IMR-90 (cell line): Measurements from ENCODE around the gene MRPL9. TPM values are rescaled to one million over a fixed set of nuclear protein-coding genes. Genes with fewer than 3 reads are reported as not detected.

ENCODE experiments used
- ATAC-seq: fragments of 200-7000 bp; cut with Tn5 transposase; 2 replicates; pipeline ENCODE4 v1.9.1; 2020; ENCODE audit warnings: low read depth, mild to moderate bottlenecking, moderate library complexity
- BruUV-seq: library from RNA; stranded (reverse); fragments of 400-500 nt; replicated peaks from 2 replicates; lab custom pipeline; 2021; lab: Mats Ljungman, UMichigan
- CTCF ChIA-PET: fragments of 300-600 bp; formaldehyde crosslinking; extraction: SDS; loops from one replicate; lab custom pipeline; 2021; ENCODE audit warnings: antibody characterized with exemption; lab: Yijun Ruan, JAX
- POLR2A ChIA-PET: fragments of 300-600 bp; sonication (Branson Sonifier 250); formaldehyde crosslinking; loops from one replicate; lab custom pipeline; 2022; ENCODE audit warnings: antibody characterized with exemption; ENCODE audit not compliant: unreplicated experiment; lab: Charles Lee
- DNase-seq: peaks from one replicate; pipeline ENCODE4 v3.0.0; 2013
- H2AFZ ChIP-seq: replicated peaks from 2 replicates; pipeline ENCODE3; 2013; ENCODE audit warnings: low read length, mild to moderate bottlenecking; ENCODE audit not compliant: poor library complexity
- H2AK5ac ChIP-seq: 2 replicates; pipeline ENCODE4 v1.6.1; 2013; ENCODE audit warnings: low read depth, low read length, inconsistent platforms
- H2AK9ac ChIP-seq: replicated peaks from 2 replicates; pipeline ENCODE3; 2013; ENCODE audit warnings: mild to moderate bottlenecking, low read depth, low read length, moderate library complexity; ENCODE audit not compliant: poor library complexity
- H2BK120ac ChIP-seq: 2 replicates; pipeline ENCODE4 v1.6.1; 2013; ENCODE audit warnings: low read depth, low read length, inconsistent platforms
- H2BK15ac ChIP-seq: 3 replicates; pipeline ENCODE4 v1.6.1; 2013; ENCODE audit warnings: low read depth, low read length, inconsistent platforms
- H2BK20ac ChIP-seq: 2 replicates; pipeline ENCODE4 v1.6.1; 2013; ENCODE audit warnings: low read depth, mild to moderate bottlenecking, inconsistent platforms, low read length, moderate library complexity
- H2BK5ac ChIP-seq: 2 replicates; pipeline ENCODE4 v1.6.1; 2013; ENCODE audit warnings: mild to moderate bottlenecking, low read depth, low read length, inconsistent platforms; ENCODE audit not compliant: poor library complexity, severe bottlenecking
- H3K14ac ChIP-seq: replicated peaks from 2 replicates; pipeline ENCODE4 v1.6.1; 2013; ENCODE audit warnings: low read depth, low read length, inconsistent platforms
- H3K18ac ChIP-seq: 2 replicates; pipeline ENCODE4 v1.6.1; 2013; ENCODE audit warnings: low read depth, low read length, control low read depth
- H3K23ac ChIP-seq: 2 replicates; pipeline ENCODE4 v1.6.1; 2013; ENCODE audit warnings: low read depth, low read length, inconsistent platforms
- H3K27ac ChIP-seq: 2 replicates; pipeline ENCODE4 v1.5.1; 2013; ENCODE audit warnings: mild to moderate bottlenecking, control low read depth, low read length; ENCODE audit not compliant: insufficient read depth
- H3K27me3 ChIP-seq: 2 replicates; pipeline ENCODE4 v1.6.1; 2013; ENCODE audit warnings: low read length; ENCODE audit not compliant: control insufficient read depth, insufficient read depth
- H3K36me3 ChIP-seq: 2 replicates; pipeline ENCODE4 v1.6.1; 2013; ENCODE audit warnings: low read length, mixed read lengths; ENCODE audit not compliant: control insufficient read depth, insufficient read depth
- H3K4ac ChIP-seq: 2 replicates; pipeline ENCODE4 v1.6.1; 2013; ENCODE audit warnings: low read depth, low read length, inconsistent platforms
- H3K4me1 ChIP-seq: 2 replicates; pipeline ENCODE4 v1.6.1; 2013; ENCODE audit warnings: low read length, mixed read lengths; ENCODE audit not compliant: control insufficient read depth, insufficient read depth
- H3K4me2 ChIP-seq: 2 replicates; pipeline ENCODE4 v1.6.1; 2013; ENCODE audit warnings: low read depth, mild to moderate bottlenecking, control low read depth, low read length, moderate library complexity
- H3K4me3 ChIP-seq: 2 replicates; pipeline ENCODE4 v1.5.1; 2013; ENCODE audit warnings: low read depth, mild to moderate bottlenecking, control low read depth, low read length, moderate library complexity; ENCODE audit not compliant: insufficient read depth
- H3K56ac ChIP-seq: 2 replicates; pipeline ENCODE4 v1.6.1; 2013; ENCODE audit warnings: low read length, inconsistent platforms; ENCODE audit not compliant: insufficient read depth; ENCODE audit errors: extremely low read depth
- H3K79me1 ChIP-seq, 2 experiments: 2 replicates each; pipeline ENCODE4 v1.6.1; 2013; ENCODE audit warnings: low read length in 2 of 2, inconsistent platforms in 1 of 2, low read depth in 1 of 2
- H3K9ac ChIP-seq: 2 replicates; pipeline ENCODE4 v1.6.1; 2013; ENCODE audit warnings: low read depth, low read length, control low read depth
- H3K9me1 ChIP-seq: 2 replicates; pipeline ENCODE4 v1.6.1; 2013; ENCODE audit warnings: low read length, inconsistent platforms; ENCODE audit not compliant: insufficient read depth
- H3K9me3 ChIP-seq: 2 replicates; pipeline ENCODE4 v1.6.1; 2013; ENCODE audit warnings: low read length; ENCODE audit not compliant: control insufficient read depth, insufficient read depth
- H4K20me1 ChIP-seq: 2 replicates; pipeline ENCODE4 v1.6.1; 2013; ENCODE audit warnings: low read length, inconsistent platforms; ENCODE audit not compliant: insufficient read depth
- H4K5ac ChIP-seq: 2 replicates; pipeline ENCODE4 v1.6.1; 2013; ENCODE audit warnings: mild to moderate bottlenecking, low read depth, low read length, control low read depth
- H4K8ac ChIP-seq, 2 experiments: 2 replicates each; pipeline ENCODE4 v1.6.1; 2013; ENCODE audit warnings: low read depth in 2 of 2, low read length in 2 of 2, control low read depth in 1 of 2, inconsistent platforms in 1 of 2
- H4K91ac ChIP-seq: 2 replicates; pipeline ENCODE4 v1.6.1; 2013; ENCODE audit warnings: low read depth, low read length, inconsistent platforms; ENCODE audit not compliant: insufficient read depth
- CEBPB ChIP-seq: IDR thresholded peaks from 2 replicates; pipeline ENCODE4 v1.6.1; 2012; ENCODE audit warnings: low read depth, low read length, improper control_type of control experiment
- CHD1 ChIP-seq: IDR thresholded peaks from 2 replicates; pipeline ENCODE4 v1.6.1; 2012; ENCODE audit warnings: low read depth, low read length, improper control_type of control experiment
- CTCF ChIP-seq: conservative IDR thresholded peaks from 2 replicates; pipeline ENCODE4 v1.5.1; 2012; ENCODE audit warnings: mild to moderate bottlenecking, low read depth, low read length, improper control_type of control experiment
- ELK1 ChIP-seq: fragments of 150-350 bp; IDR thresholded peaks from 2 replicates; pipeline ENCODE4 v1.6.1; 2016; ENCODE audit warnings: low read depth, mild to moderate bottlenecking, low read length, moderate library complexity, borderline replicate concordance
- MAFK ChIP-seq: IDR thresholded peaks from 2 replicates; pipeline ENCODE4 v1.6.1; 2012; ENCODE audit warnings: low read depth, low read length, improper control_type of control experiment
- MAZ ChIP-seq: IDR thresholded peaks from 2 replicates; pipeline ENCODE4 v1.6.1; 2012; ENCODE audit warnings: low read depth, mild to moderate bottlenecking, low read length, improper control_type of control experiment, moderate library complexity, borderline replicate concordance
- MXI1 ChIP-seq: IDR thresholded peaks from 2 replicates; pipeline ENCODE4 v1.6.1; 2012; ENCODE audit warnings: low read depth, mild to moderate bottlenecking, low read length, moderate library complexity, borderline replicate concordance
- NFE2L2 ChIP-seq: fragments of 150-350 bp; IDR thresholded peaks from 2 replicates; pipeline ENCODE4 v1.6.1; 2016; ENCODE audit warnings: low read depth, mild to moderate bottlenecking, low read length
- POLR2A ChIP-seq: IDR thresholded peaks from 2 replicates; pipeline ENCODE4 v1.6.1; 2012; ENCODE audit warnings: mild to moderate bottlenecking, low read depth, low read length
- RAD21 ChIP-seq: IDR thresholded peaks from 2 replicates; pipeline ENCODE4 v1.6.1; 2012; ENCODE audit warnings: low read length, improper control_type of control experiment
- RCOR1 ChIP-seq: IDR thresholded peaks from 2 replicates; pipeline ENCODE4 v1.6.1; 2012; ENCODE audit warnings: mild to moderate bottlenecking, low read length, improper control_type of control experiment; ENCODE audit not compliant: insufficient replicate concordance
- RFX5 ChIP-seq: IDR thresholded peaks from 2 replicates; pipeline ENCODE4 v1.8.0; 2012; ENCODE audit warnings: low read depth, mild to moderate bottlenecking, low read length, moderate library complexity
- SMC3 ChIP-seq: fragments of 150-350 bp; IDR thresholded peaks from 2 replicates; pipeline ENCODE4 v1.6.1; 2016; ENCODE audit warnings: low read depth, mild to moderate bottlenecking, antibody characterized with exemption, low read length, moderate library complexity
- WGBS, 2 experiments: methylation state at CpG; one replicate each; pipeline versions ENCODE4 v1.1.5 to v1.1.7; 2013; ENCODE audit warnings: missing lambda C conversion rate in 2 of 2; ENCODE audit not compliant: insufficient read length in 1 of 2; ENCODE audit errors: extremely low coverage in 2 of 2; 5-methylcytosine and 5-hydroxymethylcytosine counted together
- dilution Hi-C: fragments of 300-500 bp; cut with HindIII; formaldehyde crosslinking; loops from one replicate; pipeline ENCODE4 v1.14.3; 2018; ENCODE audit warnings: low sequenced_read_pairs; ENCODE audit not compliant: unreplicated experiment
- in situ Hi-C: fragments of 300-500 bp; cut with MboI; formaldehyde crosslinking; loops from 3 replicates; pipeline ENCODE4 v1.14.3; 2019; ENCODE audit warnings: low sequenced_read_pairs, inconsistent platforms, mixed read lengths
- intact Hi-C: fragments of 100-400 bp; cut with micrococcal nuclease; formaldehyde crosslinking; loops from 2 replicates; pipeline ENCODE4 v1.10.0; 2022
- polyA plus RNA-seq, 3 experiments: library from polyadenylated mRNA; depleted of rRNA; stranded (reverse); fragments of >200 nt; gene quantifications; 2 replicates each; pipeline ENCODE4 v1.2.3, GENCODE V29; 2012; ENCODE audit warnings: low replicate concordance in 1 of 3
- total RNA-seq: library from RNA; depleted of rRNA; stranded (reverse); fragments of >200 nt; gene quantifications from 2 replicates; pipeline ENCODE4 v1.2.3, GENCODE V29; 2012
- TF ChIP-seq, protein P1 (sequence below): fragments of 150-350 bp; IDR thresholded peaks from 2 replicates; pipeline ENCODE4 v1.6.1; 2017; ENCODE audit warnings: mild to moderate bottlenecking, antibody characterized with exemption, low read length, low read depth

The MRPL9 gene
- total and polyA plus RNA-seq, 2 of the 4 experiments (the other 2 are of a cell fraction): 65.4 to 87.5 TPM

DNA sequence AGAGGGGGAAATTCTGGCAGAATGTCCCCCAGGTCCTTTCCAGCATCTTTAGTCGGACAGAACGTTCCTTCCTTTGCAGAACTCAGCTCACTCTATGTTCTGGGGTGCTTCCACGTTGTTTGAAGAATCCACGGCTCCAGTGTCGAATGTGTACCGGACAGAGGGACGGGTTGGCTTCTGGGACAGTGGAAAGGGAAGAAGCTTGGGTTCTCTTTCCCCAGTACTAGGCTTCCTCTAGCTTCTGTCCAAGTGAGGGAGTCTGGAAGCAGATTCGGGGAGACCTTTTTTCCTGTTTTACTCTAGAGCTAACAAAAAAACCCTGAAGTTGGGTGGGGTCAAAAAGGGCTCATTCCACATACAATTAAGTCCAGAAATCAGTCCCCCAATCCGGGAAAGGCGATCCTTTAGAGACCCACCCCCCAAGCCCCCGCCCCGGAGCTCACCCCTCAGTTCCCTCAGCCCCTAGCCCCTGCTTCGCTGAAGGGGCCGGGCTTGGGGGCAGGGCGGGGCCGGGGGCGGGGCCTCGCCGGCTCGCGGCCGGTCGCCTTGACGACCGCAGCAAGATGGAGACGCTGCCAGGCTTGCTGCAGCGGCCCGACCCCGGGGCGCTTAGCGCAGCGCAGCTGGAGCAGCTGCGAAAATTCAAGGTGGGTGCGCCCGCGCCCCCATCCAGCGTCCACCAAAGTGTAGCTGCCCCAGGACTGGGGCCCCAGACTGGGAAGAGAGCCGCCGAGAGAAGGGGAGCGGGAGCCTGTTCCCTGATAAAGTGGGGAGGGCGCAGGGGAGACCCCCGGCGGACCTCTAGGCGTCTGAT, 42.1 kb downstream of the MRPL9 start, which contains the start of gene RIIAD1:
TSS of gene RIIAD1 (plus strand) at position 549 of the 814 bp plus-strand sequence. CDS start at position 564, 15 bp downstream.
- H2AK5ac ChIP-seq: no peak within 1 kb of the TSS
- no peaks in the 10 kb centered on the region for H3K36me3 ChIP-seq
- H4K5ac ChIP-seq: no peak within 1 kb of the TSS
- H3K9me1 ChIP-seq: no peaks in the 10 kb centered on the region
- H3K27ac ChIP-seq: no peak within 1 kb of the TSS
- no TSS peak for BruUV-seq
- H3K23ac ChIP-seq: 0 out of 2 replicates have a peak within 1 kb of the TSS, but pooled peaks have one; percentile 40
- ChIA-PET CTCF (interaction anchor here (1.4 kb wide), 1 partner anchor 14 kb away, joined by 8 read pairs; no protein-coding TSS in a partner anchor), POLR2A (interaction anchor here (1.0 kb wide), 1 partner anchor 118 kb away, joined by 3 read pairs; no protein-coding TSS in a partner anchor)
- H2BK5ac ChIP-seq: no peak within 1 kb of the TSS
- no peaks in the 10 kb centered on the region for H4K20me1 ChIP-seq
- no peak within 1 kb of the TSS for H2BK15ac ChIP-seq
- DNase-seq: no peak
- 2% methylated on average over 15 of the region's 44 CpGs; no CpG with 5 or more reads in 1 of the 2 experiments for WGBS, 2 experiments
- peak within 1 kb of the TSS; percentile 84 for H3K4me2 ChIP-seq
- peak within 1 kb of the TSS; percentile 72 for H2AFZ ChIP-seq
- H2BK20ac ChIP-seq: no peak within 1 kb of the TSS
- no peak within 1 kb of the TSS for H3K4ac ChIP-seq
- H3K79me1 ChIP-seq: no peaks in the 10 kb centered on the region
- H2BK120ac ChIP-seq: no peak within 1 kb of the TSS
- H3K4me1 ChIP-seq: peaks cover 2% of the 10 kb centered on the region; the same call in 1 of the 2 replicates
- ATAC-seq: peak; percentile 90
- peaks cover 57% of the 10 kb centered on the region for H3K27me3 ChIP-seq
- 0 out of 4 replicates have a peak within 1 kb of the TSS, but pooled peaks of 1 of the 2 experiments have one; percentile 5 for H4K8ac ChIP-seq
- H3K56ac ChIP-seq: no peak within 1 kb of the TSS
- H3K14ac ChIP-seq: no peak within 1 kb of the TSS
- dilution Hi-C loops: no loop called here
- peak within 1 kb of the TSS; percentile 20 for H2AK9ac ChIP-seq
- no peak within 1 kb of the TSS for H3K18ac ChIP-seq
- peak within 1 kb of the TSS; percentile 29; the same call in 1 of the 2 replicates for H3K9ac ChIP-seq
- in situ Hi-C loops: no loop called here
- H4K91ac ChIP-seq: no peak within 1 kb of the TSS
- H3K4me3 ChIP-seq: peak within 1 kb of the TSS; percentile 32
- no peaks in the 10 kb centered on the region for H3K9me3 ChIP-seq
- intact Hi-C loops: no loop called here
- TF ChIP-seq RFX5 (no peak), RCOR1 (no peak), ELK1 (no peak), MAZ (no peak), MAFK (no peak), CEBPB (no peak), CHD1 (no peak), CTCF (no peak), NFE2L2 (no peak), SMC3 (no peak), MXI1 (no peak), RAD21 (no peak), POLR2A (no peak)
- TF ChIP-seq, protein P1, sequence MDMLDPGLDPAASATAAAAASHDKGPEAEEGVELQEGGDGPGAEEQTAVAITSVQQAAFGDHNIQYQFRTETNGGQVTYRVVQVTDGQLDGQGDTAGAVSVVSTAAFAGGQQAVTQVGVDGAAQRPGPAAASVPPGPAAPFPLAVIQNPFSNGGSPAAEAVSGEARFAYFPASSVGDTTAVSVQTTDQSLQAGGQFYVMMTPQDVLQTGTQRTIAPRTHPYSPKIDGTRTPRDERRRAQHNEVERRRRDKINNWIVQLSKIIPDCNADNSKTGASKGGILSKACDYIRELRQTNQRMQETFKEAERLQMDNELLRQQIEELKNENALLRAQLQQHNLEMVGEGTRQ: no peak
